CD1c-positive myeloid dendritic cell (primary cell): ENCODE measurements around the gene NELL1.

ENCODE experiments used
- DNase-seq: peaks from one replicate; pipeline ENCODE4 v3.0.0-alpha.2; 2016; ENCODE audit errors: extremely low spot score

Gene NELL1

GRCh38 chr11:20668844-20669819 is at the start of gene NELL1:
TSS of gene NELL1 (plus strand) at chr11:20669586.
- DNase-seq, result no peak

- DNase-seq, result no peak
These were observed 48.4 kb upstream of the NELL1 start for GRCh38 chr11:20620988-20621387.

- no peak for DNase-seq
These were observed 47.7 kb upstream of the NELL1 start for GRCh38 chr11:20621679-20622078.

- no peak for DNase-seq
These were observed 46.1 kb upstream of the NELL1 start for GRCh38 chr11:20623252-20623651.

- DNase-seq, result no peak
These were observed 43.1 kb upstream of the NELL1 start for GRCh38 chr11:20626279-20626678.

- no peak for DNase-seq
These were observed 42.4 kb upstream of the NELL1 start for GRCh38 chr11:20627026-20627425.

GRCh38 chr11:20627701-20628100 is 41.7 kb upstream of the NELL1 start:
- no peak for DNase-seq

GRCh38 chr11:20631519-20632168 is 37.7 kb upstream of the NELL1 start:
- DNase-seq, result no peak

- no peak for DNase-seq
These were observed 37.2 kb upstream of the NELL1 start for GRCh38 chr11:20632169-20632532.

GRCh38 chr11:20634044-20634443 is 35.3 kb upstream of the NELL1 start:
- DNase-seq, result no peak

GRCh38 chr11:20634781-20635180 is 34.6 kb upstream of the NELL1 start:
- DNase-seq, result no peak

GRCh38 chr11:20638074-20638473 is 31.3 kb upstream of the NELL1 start:
- DNase-seq, result no peak

GRCh38 chr11:20639688-20640087 is 29.7 kb upstream of the NELL1 start:
- DNase-seq, result no peak

- no peak for DNase-seq
These were observed 29.0 kb upstream of the NELL1 start for GRCh38 chr11:20640401-20640800.

- no peak for DNase-seq
These were observed 25.0 kb upstream of the NELL1 start for GRCh38 chr11:20644360-20644759.

GRCh38 chr11:20647976-20648565 is 21.3 kb upstream of the NELL1 start:
- DNase-seq, result peak; percentile 61

- no peak for DNase-seq
These were observed 17.1 kb upstream of the NELL1 start for GRCh38 chr11:20652150-20652806.

- no peak for DNase-seq
These were observed 15.3 kb upstream of the NELL1 start for GRCh38 chr11:20654038-20654437.

GRCh38 chr11:20656901-20657300 is 12.5 kb upstream of the NELL1 start:
- no peak for DNase-seq

GRCh38 chr11:20658135-20658534 is 11.3 kb upstream of the NELL1 start:
- DNase-seq, result no peak

GRCh38 chr11:20661445-20661844 is 7.9 kb upstream of the NELL1 start:
- DNase-seq, result no peak

- DNase-seq, result no peak
These were observed 7.5 kb upstream of the NELL1 start for GRCh38 chr11:20661850-20662249.
